GM12865 (cell line): ENCODE measurements around the gene FOXO3.

Source experiments
- DNase-seq: peaks from one replicate; pipeline ENCODE4 v3.0.0; 2010; ENCODE audit warnings: low read depth
- H3K4me3 ChIP-seq: 2 replicates; pipeline ENCODE4 v1.5.1; 2011; ENCODE audit warnings: mild to moderate bottlenecking, low read depth, low read length, control low read depth
- TF ChIP-seq, protein P1 (sequence below): IDR thresholded peaks from 2 replicates; pipeline ENCODE4 v1.5.1; 2011; ENCODE audit warnings: low read length, control low read depth, low read depth, inconsistent platforms; ENCODE audit not compliant: insufficient read depth; ENCODE audit errors: missing control alignments

Gene FOXO3

DNA sequence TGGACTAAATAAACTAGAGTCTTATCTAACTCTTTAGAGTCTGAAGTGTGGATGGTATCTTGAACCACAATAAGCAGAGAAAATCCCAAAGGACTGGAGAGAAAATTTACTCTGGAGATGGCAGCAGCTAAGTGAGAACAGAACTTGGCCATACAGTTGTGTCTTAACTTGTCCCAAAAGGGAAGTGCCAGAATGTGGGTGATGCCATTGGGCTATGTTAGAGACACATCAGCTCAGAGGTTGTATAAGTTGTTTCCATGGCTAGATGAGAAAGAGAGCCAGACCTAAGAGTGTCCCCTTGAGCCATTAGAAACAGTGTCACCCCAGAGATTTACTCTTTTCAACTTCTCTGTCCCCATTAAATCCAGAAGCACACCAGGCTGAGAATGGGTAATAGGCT lies 36.2 kb downstream of the FOXO3 start:
- peak; percentile 52 for DNase-seq
- H3K4me3 ChIP-seq, result no peak overlapping the region
- TF ChIP-seq, protein P1, sequence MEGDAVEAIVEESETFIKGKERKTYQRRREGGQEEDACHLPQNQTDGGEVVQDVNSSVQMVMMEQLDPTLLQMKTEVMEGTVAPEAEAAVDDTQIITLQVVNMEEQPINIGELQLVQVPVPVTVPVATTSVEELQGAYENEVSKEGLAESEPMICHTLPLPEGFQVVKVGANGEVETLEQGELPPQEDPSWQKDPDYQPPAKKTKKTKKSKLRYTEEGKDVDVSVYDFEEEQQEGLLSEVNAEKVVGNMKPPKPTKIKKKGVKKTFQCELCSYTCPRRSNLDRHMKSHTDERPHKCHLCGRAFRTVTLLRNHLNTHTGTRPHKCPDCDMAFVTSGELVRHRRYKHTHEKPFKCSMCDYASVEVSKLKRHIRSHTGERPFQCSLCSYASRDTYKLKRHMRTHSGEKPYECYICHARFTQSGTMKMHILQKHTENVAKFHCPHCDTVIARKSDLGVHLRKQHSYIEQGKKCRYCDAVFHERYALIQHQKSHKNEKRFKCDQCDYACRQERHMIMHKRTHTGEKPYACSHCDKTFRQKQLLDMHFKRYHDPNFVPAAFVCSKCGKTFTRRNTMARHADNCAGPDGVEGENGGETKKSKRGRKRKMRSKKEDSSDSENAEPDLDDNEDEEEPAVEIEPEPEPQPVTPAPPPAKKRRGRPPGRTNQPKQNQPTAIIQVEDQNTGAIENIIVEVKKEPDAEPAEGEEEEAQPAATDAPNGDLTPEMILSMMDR, result no peak

DNA sequence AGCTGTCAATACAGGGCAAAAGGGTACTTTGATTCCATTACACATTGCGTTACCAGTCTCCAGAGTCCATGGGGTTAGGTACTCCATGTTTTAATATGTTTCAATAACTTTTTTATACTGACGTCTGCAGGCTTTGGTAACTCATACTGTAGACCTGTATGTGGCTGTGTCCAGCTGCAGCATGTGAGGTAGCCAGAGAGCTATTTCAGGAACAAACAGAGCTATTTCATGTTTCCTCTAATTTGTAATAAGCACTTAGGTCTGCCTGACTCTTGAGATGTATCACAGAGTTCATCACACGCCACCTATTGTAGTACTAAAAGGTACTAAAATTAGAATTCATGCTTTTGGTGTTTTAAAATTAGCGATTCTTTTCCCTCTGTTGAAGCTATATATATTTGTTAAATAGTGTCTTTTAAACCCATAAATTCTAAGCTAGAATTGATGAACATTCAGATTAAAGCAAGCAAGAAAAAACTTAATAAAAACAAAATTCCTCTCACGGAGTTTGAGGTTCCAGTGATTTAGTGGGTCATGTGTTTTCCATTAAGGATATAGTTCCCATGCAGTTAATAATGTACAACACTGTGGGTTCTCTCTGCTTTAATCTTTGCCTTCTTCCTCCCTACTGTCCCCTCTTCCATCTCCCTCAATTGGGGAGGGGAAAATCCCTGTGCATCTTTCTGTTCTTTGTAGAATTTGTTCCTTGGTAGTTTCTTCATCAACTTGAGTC lies 37.0 kb downstream of the FOXO3 start:
- TF ChIP-seq, protein P1, result no peak
- peak; percentile 72 for DNase-seq
- H3K4me3 ChIP-seq, result no peak overlapping the region

DNA sequence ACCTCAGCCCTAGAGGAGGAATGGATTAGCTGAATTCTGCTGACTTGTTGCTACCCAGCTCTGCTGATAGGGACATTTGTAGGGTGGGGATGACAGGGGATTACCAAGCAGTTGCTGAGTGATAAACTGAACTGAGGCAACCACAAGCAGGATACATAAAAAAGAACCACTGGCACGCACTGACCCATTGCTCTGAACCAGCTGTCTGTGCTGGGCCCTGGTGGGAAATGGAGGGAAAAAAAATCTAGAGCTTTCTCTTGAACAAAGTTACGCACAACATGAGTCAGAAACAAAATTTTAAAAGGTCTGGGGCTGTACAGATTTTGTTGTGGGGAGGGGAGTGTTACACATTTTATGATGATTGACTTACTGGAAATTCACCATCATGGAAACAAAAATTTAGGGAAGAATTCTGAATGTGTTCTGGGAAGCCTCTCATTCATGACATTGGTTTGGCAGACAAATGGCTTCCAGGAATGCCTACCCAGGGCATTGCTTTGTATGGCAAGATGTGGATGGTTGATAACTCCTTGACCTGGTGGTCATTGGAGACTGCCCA lies 37.7 kb downstream of the FOXO3 start:
- TF ChIP-seq, protein P1, result no peak
- DNase-seq, result peak; percentile 93

DNA sequence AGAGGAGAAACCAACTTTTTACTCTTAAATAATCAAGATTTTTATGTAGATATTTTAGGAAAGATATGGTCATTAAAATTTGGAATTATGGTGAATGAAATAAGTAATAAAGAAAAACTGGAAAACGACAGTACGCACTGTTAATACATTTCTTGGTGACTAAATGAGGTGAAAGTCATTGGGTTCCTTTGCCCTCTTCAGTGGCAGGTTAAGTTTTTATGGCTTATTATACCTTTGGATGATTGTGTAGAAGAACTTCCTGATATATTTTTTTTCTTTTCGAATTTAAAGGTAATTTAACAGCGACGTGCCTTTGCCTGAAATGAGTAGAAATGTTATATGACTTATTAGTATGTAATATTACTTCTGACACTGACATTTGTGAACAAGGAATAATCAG lies 43.4 kb downstream of the FOXO3 start:
- DNase-seq, result no peak
- no peak overlapping the region for H3K4me3 ChIP-seq
- TF ChIP-seq, protein P1, result no peak

More for the DNA sequence above, 37.7 kb downstream of the FOXO3 start:
- no peak overlapping the region for H3K4me3 ChIP-seq

DNA sequence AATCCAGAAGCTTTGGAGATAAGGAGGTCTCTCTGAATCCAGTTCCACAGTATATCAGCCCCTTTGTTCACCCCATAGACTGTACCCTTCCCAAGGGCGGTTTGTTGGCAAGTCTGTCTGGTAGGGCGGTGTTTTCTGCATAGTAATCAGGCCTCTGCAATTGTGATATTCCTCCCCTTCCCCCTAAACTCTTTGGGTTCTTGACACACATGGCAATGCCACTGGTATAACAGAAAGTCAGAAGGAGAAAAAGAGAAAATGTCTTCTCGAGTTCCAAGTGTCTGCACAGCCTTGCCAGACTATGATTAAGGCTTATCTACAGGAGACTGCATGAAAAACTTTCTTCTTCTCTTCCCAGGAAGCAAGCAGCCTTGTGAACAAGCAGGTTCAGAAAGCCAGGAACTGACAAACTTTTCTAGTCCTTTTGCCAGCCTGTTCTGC lies 45.6 kb downstream of the FOXO3 start:
- TF ChIP-seq, protein P1, result no peak
- no peak overlapping the region for H3K4me3 ChIP-seq
- DNase-seq, result no peak

DNA sequence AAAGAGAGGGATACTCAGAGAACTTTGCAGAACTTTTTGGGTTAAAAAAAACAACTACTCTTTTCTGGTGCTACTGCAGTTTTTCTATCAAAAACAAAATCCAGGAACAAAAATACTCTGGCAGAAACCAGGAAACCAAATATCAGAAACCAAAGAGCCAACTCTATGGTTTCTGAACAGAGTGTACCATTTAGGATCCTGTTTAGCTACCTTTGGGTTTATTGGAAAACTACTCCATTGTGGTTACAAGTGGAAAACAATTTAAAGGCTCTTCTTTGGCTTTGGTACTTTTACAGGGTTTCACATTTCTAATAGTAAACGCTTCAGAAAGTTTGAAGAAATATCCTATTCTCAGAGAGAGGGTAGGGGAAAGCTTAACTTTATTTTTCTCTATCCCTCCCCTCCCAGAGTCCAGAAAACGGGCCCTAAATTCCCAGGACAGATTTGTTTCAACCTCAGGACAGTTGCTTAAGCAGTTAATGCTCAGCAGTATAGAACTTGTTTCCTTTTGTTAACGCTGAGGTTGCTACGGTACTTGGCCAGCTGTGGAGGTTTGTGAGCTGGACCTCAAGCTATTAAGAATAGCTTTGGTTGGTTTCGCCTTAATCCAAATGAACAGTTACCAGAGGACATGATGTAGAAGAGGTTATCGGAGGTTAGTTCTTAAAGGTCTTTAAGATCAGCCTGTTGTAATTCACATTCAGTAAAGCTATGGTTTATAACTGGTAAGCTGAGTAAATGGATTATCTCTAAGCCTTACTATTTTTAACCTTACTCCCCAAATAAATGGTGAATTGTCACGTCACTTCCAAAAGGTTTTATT lies 47.9 kb downstream of the FOXO3 start:
- H3K4me3 ChIP-seq, result no peak overlapping the region
- TF ChIP-seq, protein P1, result no peak
- peak; percentile 61 for DNase-seq
